Right ventricle myocardium superior (tissue), 1 donor: ENCODE data around the gene F2RL3. TPM values are rescaled to one million over a fixed set of nuclear protein-coding genes. Genes with fewer than 3 reads are reported as not detected.
"Not testable (repeated sequence)": the region's sequence is repeated elsewhere in the genome, so short reads cannot be mapped to it uniquely, and the experiment has no call there.

Source experiments
- ATAC-seq: fragments of 200-7000 bp; cut with Tn5 transposase; one replicate; pipeline ENCODE4 v1.9.1; 2020; ENCODE audit warnings: mild to moderate bottlenecking; ENCODE audit not compliant: poor library complexity
- DNase-seq: peaks from one replicate; pipeline ENCODE4 v3.0.0-alpha.2; 2020
- intact Hi-C: fragments of 100-400 bp; cut with DNase I; formaldehyde crosslinking; loops from one replicate; pipeline ENCODE4 v1.11.2; 2022
- total RNA-seq: library from RNA; stranded (reverse); fragmentation: NEBNext Ultra II Directional; extraction: Animal tissue kit (Norgen Biotek cat#: 25700); gene quantifications from one replicate; pipeline ENCODE4 v1.2.1, GENCODE V29; 2021
- donor health status: DM: no; HTN: yes; CAD: no; lungs with severe emphysema.

F2RL3 gene
- total RNA-seq, 1 donor from 2014 or later, result 0.16 TPM

DNA sequence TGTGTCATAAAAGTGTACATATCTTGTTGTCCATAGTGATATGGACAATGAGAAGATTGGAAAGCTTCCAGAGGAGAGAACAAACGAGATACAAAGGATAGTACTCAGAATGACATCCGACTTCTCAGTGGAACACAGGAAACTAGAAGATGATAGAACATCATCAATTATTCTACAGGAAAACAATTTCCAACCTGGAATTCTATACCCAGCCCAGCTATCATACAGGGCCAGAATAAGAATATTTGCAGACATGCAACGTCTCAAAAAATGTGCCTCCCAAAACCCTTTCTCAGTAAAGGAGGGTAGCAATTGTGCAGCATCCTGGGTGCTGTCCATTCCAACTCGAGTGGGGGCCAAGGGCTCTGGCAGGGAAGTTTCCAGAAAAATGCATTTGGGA lies 24.0 kb downstream of the F2RL3 start:
- ATAC-seq (no peak), DNase-seq (no peak)
- intact Hi-C loops, result no loop called here

DNA sequence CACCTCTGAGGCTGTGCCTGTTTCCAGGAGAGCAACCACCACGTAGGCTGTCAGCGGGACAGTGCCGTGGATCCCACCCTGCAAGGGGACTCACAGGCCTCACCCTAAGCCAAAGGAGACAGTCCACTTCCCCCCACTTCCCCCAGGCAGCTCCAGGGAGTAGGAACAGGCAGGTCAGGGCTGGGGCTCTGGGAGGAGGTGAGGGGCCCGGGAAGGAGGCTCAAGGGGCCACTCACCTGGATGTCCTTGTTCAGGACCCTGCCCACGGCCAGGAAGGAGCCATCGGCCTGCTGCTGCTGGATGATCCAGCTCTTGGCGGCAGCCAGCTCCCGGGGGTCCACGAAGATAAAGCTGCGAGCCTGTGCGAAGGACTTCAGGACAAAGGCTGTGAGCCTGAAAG lies 25.6 kb downstream of the F2RL3 start:
- intact Hi-C loops, result no loop called here
- ATAC-seq (no peak), DNase-seq (no peak)

DNA sequence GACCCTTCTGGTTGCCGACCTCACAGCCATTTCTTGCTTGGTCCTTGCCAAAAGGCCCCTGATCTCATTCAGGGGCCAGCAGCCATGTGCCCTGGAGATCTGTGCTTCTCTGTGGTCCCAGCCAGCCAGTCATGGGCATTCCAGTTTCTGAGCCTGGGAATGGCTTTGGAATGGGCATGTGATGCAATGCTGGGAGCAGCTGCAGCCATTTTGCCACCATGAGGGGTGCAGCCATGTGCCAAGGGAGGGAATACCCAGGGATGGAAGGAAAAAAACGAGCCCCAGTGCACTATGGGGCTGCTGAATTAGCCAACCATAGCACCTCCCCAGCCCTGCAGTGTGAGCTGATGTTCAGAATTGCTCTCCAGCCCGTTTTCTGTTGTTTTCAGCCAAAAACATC lies 26.3 kb downstream of the F2RL3 start:
- ATAC-seq, result no peak
- no peak for DNase-seq
- intact Hi-C loops, result no loop called here

DNA sequence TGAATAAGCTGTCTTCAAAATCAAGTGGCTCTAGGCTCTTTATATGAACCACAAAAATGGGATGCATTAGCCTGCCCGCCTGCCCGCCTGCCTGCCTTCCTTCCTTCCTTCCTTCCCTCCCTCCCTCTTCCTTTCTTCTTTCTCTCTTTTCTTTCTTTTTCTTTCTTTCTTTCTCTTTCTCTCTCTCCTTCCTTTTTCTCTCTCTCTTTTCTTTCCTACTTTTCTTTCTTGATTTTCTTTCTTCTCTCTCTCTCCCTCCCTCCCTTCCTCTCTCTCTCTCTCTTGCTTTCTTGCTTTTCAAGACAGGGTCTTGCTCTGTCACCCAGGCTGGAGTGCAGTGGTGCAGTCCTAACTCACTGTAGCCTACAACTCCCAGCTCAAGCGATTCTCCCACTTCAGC lies 26.9 kb downstream of the F2RL3 start:
- DNase-seq, result no peak
- no peak for ATAC-seq
- intact Hi-C loops, result no loop called here

DNA sequence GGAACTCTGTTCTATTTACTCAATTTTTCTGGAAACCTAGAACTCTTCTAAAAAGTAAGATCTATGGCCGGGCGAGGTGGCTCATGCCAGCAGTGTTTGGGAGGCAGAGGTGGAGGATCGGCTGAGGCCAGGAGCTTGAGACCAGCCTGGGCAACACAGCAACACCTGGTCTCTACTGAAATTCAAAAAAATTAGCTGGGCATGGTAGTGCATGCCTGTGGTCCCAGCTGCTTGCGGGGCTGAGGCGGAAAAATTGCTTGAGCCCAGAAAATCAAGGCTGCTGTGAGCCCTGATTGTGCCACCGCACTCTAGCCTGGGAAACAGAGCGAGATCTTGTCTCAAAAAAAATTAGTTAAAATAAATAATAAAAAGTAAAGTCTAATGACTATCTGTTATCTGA lies 28.6 kb downstream of the F2RL3 start:
- ATAC-seq (no peak), DNase-seq (no peak)
- intact Hi-C loops, result no loop called here

DNA sequence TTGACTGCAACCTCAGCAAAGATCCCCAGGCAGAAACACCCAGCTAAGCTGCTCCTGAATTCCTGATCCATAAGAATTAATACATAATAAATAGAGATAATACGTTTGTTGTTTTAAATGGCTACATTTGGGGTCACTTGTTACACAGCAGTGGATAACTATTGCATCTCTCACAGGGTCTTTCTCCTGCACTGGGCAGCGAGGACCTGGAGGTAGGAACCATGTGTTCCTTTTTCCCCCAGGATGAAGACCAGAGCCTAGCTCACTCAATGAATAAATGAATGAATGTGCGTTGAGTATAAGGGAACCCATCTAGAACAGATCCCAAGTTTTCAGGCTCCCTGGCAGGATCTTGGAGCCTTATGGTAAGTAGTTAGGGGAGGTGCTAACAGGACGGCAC lies 30.7 kb downstream of the F2RL3 start:
- no peak for DNase-seq
- no peak for ATAC-seq
- intact Hi-C loops, result no loop called here

DNA sequence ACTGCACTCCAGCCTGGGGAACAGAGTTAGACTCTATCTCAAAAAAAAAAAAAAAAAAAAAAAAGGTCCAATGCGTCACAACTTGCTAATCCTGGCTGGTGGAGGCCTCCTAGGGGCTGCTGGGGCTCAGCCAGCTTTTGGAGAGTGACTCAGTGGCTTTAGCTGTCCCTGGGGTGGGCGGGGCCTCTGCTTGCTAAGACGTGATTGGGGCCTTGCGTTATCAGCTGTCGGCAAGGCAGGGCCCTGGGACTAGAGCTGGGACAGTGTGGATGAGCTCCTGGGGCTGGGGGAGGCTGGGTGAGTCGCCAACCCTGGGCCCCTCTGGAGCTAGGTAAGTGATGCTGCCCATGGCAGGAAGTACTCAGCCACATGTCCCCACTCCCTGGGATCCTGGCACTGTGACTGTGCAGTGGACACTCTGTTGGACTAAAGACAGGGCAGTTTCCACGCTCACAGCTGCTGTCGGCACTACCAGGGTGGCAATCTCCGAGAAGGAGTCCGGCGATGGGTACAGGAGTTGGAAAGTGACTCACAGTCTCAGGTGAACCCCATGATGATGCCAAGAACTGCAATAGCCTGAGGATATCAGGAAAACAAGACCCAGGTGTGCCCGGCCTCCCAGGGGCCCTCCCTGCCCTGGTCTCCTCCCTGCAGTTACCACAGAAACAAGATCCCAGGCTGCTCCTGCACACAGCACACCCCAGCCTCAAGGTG lies 32.2 kb downstream of the F2RL3 start:
- DNase-seq (no peak), ATAC-seq (no peak)
- intact Hi-C loops, result no loop called here

DNA sequence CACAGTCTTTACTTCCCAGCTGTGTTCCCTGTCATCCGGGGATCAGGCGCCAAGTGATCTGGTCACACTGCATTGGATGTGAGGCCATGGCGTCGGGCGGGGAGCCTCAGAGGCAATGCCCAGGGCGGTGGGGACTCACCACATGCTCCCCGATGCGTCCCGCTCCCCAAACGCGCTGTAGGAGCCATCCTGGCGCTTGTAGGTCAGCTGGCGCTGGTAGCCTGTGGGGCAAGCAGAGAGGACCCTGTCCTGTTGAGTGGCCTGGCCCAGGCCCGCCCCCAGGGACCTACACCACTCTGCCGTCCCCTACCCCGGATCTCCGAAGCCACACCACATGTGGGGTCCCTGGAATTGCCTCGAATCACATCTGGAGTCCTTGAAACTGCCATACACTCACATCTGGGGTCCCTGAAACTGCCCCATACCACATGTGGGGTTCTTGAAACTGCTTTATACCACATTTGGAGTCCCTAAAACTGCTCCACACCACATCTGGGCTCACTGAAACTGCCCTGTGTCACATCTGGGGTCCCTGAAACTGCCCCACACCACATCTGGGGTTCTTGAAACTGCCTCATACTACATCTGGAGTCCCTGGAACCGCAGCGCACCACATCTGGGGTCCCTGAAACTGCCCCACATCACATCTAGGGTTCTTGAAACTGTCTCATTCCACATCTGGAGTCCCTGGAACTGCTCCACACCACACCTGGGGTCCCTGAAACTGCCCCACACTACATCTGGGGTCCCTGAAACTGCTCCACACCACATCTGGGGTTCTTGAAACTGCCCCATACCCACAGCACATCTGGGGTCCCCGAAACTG lies 33.2 kb downstream of the F2RL3 start:
- ATAC-seq (no peak), DNase-seq (no peak)
- intact Hi-C loops, result no loop called here

DNA sequence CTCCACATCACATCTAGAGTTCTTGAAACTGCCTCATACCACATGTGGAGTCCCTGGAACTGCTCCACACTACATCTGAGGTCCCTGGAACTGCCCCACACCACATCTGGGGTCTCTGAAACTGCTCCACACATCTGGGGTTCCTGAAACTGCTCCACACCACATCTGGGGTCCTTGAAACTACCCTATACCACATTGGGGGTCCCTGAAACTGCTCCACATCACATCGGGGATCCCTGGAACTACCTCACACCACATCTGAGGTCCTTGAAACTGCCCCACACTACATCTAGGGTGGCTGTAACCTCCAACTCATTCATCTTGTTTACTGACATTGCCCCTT lies 33.8 kb downstream of the F2RL3 start:
- intact Hi-C loops, result no loop called here
- ATAC-seq (no peak), DNase-seq (no peak)

DNA sequence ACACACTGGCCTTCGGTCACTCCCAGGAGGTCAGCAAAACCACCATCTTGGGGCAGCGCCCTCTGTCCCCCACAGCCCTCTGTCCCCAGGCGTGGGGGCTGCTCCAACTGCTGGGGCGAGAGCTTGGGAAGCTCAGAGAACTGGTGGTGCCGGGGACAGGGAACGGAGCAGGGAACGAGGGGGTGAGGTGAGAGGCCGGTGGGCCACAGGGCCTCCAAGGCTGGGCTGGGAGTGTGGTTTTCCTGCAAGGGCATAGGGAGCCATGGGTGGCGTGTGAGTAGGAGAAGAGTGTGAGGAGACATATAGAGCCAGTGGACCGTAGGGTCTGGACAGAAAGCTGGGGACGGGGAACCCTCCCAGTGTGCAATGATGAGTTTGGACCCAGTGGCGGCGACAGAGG lies 34.1 kb downstream of the F2RL3 start:
- ATAC-seq (no peak), DNase-seq (no peak)
- intact Hi-C loops, result no loop called here

DNA sequence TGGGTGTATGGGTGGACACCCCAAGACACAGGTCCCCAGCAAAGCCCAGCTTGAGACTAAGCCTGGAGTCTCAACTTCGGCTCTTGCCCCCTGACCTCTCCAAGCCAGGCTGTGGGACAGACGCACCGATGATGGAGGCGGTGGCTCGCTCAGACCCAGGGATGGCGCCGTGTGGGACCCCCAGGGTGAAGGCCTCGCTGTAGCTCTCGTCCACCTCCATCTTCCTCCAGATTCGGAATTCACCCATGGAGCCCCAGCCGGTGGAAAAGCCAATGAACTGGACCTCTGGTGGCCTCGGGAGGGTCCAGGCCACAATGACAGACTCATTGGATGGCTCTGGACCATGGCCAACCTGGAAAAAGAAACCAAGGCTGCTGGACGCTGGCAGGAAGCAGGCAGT lies 39.1 kb downstream of the F2RL3 start:
- DNase-seq (no peak), ATAC-seq (no peak)
- intact Hi-C loops, result no loop called here

DNA sequence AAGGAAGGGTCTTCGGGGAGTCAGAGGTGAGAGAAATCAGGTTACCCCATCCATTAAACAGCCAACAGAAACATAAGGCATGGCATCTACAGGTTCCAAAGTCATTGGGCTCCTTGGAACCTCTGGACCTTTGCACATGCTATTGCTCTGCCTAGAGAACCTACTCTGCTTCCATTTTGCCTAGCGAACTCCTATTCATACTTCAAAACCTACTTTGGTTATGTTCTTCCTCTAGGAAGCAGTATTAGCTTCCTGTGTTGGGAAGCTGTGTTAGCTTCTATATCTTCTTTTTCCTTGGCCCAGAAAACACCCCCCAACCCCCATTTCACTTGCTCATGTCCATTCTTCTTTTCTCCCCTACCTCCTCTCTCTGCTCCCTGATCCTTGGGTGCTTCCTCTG lies 39.6 kb downstream of the F2RL3 start:
- DNase-seq (no peak), ATAC-seq (no peak)
- intact Hi-C loops, result no loop called here

DNA sequence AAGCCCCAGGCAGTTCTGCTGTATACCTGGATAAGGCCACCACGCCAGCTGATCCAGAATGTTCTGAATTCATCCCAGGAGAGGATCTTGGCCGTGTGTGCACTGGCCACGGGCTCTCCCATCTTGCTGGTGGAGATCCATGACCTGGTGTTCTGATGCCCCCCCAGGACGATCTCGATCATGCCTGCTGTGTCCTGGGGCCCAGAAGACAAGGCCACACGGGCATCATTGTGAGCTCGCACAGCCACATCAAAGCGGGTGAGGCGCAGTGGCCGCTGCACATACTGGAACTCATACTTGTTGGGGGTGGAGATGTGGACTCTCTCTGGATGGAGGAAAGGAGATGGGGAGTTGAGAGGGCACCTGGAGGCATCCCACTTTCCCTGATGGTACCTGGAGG lies 40.1 kb downstream of the F2RL3 start:
- ATAC-seq (no peak), DNase-seq (no peak)
- intact Hi-C loops, result no loop called here

DNA sequence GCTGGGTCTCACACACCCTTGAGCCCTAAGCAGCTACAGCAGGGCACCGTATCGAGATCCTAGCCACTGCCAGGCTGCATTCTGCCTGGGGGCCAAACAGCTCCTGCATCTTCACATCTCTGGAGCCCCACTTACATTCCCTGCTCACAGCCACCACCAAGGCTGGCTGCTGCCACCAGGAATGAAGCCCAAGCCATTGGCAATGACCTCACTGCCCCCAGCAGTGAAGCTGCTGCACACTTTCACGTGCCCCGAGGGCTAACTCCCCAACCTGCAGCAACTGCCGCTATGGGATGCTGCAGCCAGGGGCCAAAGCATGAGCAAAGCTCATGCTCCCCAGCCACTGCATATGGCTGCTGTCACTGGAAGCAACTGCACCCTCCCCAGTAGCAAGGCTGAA lies 42.0 kb downstream of the F2RL3 start:
- ATAC-seq, result no peak
- no peak for DNase-seq

DNA sequence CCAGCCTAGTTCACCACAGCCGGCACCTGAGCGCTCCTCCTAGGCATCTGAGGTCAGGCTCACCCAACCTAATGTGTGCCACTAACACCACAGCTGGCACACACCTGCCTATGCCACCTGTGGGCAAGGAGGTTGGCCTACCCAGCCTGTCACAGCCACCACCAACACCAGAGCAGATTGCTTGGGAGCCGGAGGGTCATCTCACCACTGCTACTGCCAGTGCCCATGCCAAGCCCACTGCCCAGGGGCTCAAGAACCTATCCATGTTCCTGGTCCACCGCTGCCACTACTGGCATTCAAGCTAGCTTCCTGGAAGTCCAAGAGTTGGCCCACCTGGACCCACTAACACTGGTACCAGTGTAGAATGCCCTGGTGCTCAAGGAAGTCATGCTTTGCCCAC lies 42.5 kb downstream of the F2RL3 start:
- intact Hi-C loops, result no loop called here
- ATAC-seq (no peak), DNase-seq (no peak)

More for the DNA sequence above, 42.0 kb downstream of the F2RL3 start:
- intact Hi-C loops, result no loop called here

DNA sequence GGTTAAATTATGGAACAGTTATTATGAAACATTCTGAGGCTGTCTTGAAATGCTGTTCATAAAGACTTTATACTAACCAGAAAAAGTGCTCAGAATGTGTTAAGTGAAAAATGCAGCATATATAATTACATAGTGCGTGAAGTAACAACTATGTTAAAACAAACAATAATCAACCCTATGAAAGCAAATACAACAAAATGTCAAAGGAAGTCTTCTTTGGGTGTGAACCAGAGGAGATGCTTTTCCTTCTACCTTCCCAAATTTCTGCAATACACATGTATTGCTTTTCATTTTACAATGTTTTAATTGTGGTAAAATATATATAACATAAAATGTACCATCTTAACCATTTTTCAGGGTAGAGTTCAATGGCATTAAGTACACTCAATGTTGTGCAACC lies 45.7 kb downstream of the F2RL3 start:
- no peak for ATAC-seq
- intact Hi-C loops, result no loop called here
- DNase-seq, result no peak

DNA sequence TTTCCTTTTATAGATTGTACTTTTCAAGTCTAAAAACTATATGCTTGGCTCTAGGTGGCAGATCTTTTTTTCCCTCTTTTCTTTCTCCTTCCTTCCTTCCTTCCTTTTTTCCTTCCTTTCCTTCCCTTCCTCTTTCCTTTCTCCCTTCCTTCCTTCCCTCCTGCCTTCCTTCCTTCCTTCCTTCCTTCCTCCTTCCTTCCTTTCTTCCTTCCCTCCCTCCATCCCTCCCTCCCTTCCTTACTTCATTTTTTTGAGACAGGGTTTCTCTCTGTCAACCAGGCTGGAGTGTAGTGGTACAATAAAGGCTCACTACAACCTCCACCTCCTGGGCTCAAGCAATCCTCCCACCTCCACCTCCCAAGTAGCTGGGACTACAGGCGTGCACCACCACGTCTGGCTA lies 48.1 kb downstream of the F2RL3 start:
- ATAC-seq (no peak), DNase-seq (no peak)
- intact Hi-C loops, result no loop called here

DNA sequence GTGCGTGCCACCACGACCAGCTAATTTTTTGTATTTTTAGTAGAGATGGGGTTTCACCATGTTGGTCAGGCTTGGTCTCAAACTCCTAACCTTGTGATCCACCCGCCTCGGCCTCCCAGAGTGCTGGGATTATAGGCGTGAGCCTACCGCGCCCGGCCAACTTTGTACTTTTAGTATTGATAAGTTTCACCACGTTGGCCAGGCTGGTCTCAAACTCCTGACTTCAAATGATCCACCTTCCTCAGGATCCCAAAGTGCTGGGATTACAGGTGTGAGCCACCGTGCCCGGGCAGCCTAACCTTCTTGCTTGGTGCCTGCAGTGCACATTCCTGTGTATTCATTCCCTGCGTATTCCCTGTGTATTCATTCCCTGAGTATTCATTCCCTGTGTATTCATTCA lies 49.0 kb downstream of the F2RL3 start:
- intact Hi-C loops, DNase-seq, ATAC-seq: not testable (repeated sequence)

DNA sequence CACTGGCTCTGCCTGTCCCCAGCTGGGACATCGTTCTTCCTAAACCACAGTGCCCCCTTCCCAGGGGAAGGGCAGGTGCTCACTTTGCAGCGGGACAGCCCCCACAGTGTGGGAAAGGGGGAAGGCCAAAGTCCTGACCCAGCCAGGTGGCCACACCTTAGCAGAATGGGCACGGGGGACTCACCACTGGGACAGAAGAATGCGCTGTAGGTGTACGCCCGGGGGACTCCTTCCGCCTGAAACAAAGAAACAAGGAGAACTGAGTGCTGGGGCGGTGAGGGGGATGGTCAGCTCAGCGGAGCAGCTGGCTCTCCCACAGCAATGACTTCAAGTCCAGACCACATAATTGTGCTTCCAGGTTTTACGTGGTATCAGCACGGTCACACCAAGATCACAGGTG lies 49.4 kb downstream of the F2RL3 start:
- DNase-seq (no peak), ATAC-seq (no peak)
- intact Hi-C loops, result no loop called here

DNA sequence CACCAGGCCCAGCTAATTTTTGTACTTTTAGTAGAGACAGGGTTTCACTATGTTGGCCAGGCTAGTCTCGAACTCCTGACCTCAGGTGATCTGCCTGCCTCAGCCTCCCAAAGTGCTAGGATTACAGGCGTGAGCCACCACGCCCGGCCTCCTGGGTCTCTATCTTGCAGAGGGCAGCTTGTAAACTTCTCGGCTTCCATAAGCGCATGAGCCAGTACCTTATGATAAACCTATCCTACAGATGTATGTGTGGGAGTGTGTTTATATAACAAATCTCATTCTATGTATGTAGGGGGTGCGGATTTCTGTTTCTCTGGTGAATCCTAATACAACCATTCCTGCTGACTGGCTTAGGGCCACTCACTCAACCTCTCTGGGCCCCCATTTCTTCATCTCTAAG lies 51.3 kb downstream of the F2RL3 start:
- ATAC-seq, DNase-seq, intact Hi-C loops: not testable (repeated sequence)

DNA sequence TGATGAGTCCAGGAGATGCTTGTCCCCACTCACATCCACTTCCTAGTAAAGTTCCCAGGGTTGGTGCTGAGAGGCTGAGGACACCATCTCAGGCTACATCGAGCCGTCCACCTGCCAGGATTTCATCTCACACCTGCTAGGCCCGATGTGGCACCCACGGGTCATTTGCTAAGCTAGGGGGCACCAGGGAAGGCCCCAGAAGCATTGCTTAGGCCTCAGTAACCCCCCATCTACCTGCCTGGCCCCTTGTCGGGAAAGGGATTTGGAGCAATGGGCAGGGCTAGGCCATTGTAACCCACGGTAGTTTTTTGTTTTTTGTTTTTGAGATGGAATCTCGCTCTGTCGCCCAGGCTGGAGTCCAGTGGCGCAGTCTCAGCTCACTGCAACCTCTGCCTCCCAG lies 51.8 kb downstream of the F2RL3 start:
- intact Hi-C loops, result no loop called here
- DNase-seq (no peak), ATAC-seq (no peak)
